Fibroblast of skin of right biceps (primary cell): Measurements from ENCODE around the gene TAOK1.
A peak's percentile ranks its signal among the peaks of the same experiment; 100 is the strongest.
"Not testable (repeated sequence)": the region's sequence is repeated elsewhere in the genome, so short reads cannot be mapped to it uniquely, and the experiment has no call there.

Source experiments
- DNase-seq: peaks from one replicate; pipeline ENCODE4 v3.0.0-alpha.2; 2013

The TAOK1 gene

DNA sequence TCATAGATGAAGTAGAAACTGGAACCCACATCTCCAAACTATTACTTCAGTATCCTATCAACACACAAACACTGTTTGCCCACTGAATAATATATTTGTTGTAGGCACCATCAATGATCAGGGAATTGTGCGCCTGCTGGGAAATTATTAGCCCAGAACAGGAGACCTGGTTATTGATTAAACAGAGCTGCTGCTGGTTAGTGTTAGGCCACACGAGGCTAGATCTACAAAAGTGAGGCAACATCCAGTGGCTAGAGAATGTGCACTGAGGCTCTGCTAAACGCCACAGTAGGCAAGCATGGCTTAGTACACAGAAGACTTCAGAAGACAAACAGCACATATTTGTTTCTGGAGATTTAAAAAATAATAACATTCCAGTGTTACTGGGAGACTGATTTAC lies 165.7 kb downstream of the TAOK1 start:
- no peak for DNase-seq

DNA sequence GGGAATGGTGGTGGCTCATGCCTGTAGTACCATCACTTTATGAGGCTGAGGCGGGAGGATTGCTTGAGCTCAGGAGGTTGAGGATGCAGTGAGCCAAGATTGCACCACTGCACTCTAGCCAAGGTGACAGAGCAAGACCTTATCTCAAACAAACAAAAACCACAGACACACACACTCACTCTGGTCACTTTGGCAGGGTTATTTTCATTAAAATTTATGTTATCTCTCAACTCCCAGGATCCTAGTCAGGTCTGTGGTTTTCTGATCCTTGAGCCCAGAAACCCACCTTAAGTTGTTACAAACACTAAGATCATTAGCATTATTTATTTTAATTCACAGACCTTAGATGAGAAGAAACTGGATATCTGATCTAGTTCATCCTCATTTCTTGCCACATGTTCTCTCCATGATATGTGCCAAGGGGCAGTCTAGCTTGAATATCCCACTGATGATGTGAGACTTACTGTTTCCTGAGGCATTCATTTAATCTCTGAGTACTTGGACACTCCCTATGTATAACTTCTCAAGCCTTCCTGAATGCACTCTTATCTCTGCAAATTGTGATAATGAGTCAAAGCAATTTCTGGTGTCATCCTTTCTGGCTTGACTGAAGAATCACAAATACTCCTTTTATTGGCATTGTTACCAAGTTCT lies 167.0 kb downstream of the TAOK1 start:
- no peak for DNase-seq

GRCh38 chr17:29557739-29558116 lies 167.6 kb downstream of the TAOK1 start:
- DNase-seq = no peak

GRCh38 chr17:29558139-29558538 lies 168.0 kb downstream of the TAOK1 start:
- DNase-seq = not testable (repeated sequence)

- DNase-seq = no peak
These were observed 169.5 kb downstream of the TAOK1 start for GRCh38 chr17:29559640-29560039.

- DNase-seq = no peak
These were observed 170.2 kb downstream of the TAOK1 start for GRCh38 chr17:29560316-29560715.

- DNase-seq = no peak
These were observed 171.7 kb downstream of the TAOK1 start for GRCh38 chr17:29561554-29562517.

DNA sequence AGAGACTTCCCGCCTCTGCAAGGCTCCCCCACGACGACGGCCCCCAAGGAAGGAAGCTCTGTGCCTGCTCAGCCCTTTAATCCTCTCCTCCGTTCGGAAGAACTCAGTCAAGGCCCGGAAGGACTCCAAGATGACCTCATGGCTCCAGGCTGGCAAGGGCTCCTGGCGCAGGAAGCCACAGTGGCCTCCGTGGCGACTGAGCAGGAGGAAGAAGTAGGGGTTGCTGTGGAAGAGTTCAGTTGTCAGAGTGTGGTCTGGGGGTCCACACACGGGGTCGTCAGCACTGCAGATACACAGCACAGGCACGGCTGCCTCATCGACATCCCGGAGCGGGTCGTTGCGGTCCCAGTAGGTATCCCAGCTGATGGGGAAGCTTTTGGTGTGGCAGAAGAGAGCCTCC lies 172.5 kb downstream of the TAOK1 start:
- no peak for DNase-seq

- no peak for DNase-seq
These were observed 173.7 kb downstream of the TAOK1 start for GRCh38 chr17:29563816-29564215.

DNA sequence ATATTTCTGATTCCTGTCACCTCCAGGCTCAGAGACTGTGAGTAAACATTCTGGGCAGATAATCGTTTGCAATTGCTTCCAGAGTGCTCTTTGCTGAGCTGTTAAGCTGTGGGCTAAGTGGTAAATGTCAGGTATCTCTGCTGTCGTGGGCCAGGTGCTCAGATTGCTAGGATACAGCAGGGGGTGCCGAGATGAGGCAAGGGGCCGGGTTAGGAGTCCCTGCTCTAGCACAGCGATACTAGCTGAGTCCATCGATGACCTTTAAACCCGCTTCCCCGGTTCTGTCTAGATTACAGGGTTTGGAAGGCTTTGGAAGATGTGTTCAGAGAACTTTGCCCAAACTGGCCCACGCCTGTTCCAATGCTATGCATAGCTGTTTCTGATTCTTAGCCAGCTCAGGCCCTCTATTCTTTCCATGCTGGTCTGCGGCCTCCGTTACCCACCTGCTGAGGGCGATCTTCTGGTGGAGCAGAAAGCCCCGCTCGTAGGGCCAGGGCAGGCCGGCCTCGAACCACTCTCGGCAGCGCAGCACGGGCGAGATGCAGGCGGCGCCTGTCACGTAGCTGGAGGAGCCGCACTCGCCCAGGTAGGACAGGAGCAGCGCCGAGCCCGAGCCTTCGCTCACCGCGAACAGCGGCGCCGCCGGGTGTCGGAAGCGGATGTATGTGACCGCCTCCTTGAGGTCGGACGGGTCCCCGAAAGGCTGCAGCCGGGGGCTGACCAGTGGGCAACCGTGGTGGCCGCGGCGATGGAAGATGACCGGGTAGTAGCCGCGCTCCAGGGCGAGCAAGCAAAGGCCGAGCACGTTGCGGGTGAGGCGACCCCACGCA lies 175.7 kb downstream of the TAOK1 start:
- no peak for DNase-seq

DNA sequence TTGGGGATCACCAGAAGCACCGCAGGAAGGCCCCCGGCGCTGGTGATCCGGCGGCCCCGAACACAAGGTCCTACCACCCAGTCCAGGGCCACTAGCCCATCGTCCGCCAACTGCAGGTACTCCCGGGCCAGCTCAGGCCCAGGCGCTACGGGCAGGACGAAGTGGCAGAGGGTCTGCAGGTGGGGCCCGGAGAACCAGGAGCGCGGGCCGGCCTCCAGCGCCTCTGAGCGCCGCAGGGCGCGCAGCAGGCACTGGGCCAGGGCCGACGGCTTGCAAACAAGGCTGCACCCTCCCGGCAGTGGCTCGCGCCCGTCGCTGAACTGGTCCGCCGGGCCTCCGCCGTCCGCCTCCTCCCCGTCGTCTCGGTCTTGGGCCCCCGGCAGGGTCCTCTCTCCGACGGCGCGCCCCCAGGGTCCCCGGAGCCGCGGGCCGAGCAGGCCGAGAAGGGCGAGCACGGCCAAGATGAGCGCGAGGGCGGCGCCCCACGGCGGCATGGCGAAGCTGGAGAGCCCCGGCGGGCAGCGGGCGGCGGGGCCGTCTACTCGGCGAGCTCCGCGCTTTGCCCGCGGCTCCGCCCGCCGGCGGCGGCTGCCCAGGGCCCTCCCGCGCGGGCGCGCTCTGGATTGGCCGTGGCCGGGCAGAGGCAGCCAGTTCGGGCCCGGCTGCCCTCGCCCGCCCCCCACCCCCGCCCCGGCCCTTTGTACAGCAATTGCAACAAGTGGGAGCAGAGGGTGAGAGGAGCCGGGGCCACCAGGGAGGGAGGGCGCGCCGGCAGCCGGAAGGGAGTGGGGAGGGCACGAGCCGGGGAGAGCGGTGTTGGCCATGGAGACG lies 176.5 kb downstream of the TAOK1 start, which contains the start of gene ABHD15:
Gene ABHD15 (minus strand): TSS at position 565 of the 831 bp plus-strand sequence. CDS start 71 bp downstream, at position 494.
- DNase-seq = peak; percentile 63

- no peak for DNase-seq
These were observed 177.1 kb downstream of the TAOK1 start for GRCh38 chr17:29567304-29567553.

GRCh38 chr17:29567554-29568330 lies 177.6 kb downstream of the TAOK1 start:
- DNase-seq = peak; percentile 65

DNA sequence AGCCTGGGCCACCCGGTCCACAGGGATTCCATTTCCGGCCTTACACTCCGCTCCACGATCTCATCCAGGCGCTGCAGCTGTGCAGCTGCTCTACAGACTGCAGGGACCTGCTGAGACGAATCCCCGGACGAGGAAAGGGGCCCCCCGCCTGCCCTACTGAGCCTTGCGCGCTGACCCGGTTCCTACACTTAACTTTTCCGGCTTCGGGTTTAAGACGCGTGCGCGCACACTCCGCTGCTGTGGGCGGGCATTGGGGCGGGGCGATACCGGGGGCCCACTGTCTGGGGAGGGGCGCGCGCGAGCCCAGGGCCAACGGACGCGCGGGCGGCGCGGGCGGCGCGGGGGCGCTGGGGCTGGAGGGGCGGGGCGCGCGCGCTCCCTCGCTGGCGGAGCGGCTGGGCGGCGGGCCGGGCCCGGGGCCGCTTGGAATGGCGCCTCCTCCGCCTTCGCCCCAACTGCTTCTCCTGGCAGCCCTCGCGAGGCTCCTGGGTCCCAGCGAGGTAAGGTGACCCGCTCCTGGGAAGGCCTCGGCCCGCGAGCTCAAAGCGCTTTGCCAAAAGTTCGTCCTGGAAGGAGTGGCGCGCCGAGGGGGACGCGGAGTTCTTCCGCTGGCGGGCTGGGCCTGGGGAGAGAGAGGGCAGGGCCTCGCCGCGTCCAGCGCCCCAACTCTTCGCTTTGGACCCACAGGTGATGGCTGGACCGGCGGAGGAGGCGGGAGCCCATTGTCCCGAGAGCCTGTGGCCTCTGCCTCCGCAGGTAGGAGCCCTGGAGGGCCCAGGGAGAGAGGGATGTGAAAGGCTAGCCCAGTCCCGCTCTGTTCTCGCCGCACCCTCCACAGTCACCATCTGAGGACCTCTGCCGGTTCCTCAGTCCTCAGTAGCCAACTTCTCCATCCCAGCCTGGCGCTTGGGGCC lies 178.4 kb downstream of the TAOK1 start, which contains the start of gene TP53I13:
Gene TP53I13 (plus strand): TSS at position 371 of the 914 bp plus-strand sequence. CDS start 58 bp downstream, at position 429.
- DNase-seq = peak; percentile 88

DNA sequence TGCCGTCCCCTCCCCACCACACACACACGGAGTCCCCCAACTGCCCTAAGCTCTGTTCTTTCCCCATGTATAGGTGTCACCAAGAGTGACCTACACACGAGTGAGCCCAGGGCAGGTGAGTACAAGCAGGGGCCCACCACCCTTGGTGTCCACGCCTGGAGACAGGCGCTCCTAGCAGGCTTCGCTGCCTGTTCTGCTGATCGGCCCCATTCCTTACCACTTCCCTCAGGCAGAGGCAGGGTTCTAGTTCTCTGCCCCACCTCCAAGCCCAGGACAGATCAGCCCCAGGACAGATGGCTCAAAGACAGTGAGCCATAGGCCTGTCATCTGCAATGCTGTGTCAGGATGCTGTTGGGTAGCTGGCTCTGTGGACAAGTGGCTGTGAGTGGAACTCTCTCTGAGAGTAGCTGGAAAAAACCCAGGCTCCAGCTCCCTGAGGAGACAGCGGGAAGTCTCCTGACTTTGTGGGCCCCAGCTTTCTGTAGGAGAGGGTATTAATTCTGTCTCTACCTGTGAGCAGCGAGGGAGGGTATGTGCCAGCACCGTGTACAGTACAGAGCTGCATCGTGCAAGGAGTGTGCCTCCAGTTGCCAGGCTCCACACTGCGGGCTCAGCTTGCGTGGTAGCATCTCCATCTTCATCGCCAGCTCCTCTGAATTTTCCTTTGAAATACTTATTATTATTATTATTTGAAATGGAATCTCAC lies 179.2 kb downstream of the TAOK1 start:
- DNase-seq = peak; percentile 46

DNA sequence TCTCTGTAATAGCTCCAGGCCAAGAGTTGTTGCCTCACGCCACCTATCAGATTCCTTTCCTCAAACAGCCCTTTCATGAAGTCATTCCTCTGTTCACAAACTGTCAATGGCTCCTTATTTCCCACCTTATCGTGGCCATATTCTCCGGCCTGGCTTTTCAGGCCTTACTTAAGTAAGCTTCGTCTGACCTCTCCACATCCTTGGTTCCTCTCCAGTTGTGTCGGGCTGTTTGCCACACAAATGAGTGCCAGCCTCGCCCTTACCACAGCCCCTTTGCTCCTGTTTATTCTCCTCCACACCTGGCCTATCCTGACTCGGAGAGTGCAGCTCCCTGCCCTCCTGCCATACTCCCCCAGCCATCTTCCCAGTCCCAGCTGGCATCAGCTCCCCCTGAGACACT lies 180.4 kb downstream of the TAOK1 start:
- DNase-seq = no peak

DNA sequence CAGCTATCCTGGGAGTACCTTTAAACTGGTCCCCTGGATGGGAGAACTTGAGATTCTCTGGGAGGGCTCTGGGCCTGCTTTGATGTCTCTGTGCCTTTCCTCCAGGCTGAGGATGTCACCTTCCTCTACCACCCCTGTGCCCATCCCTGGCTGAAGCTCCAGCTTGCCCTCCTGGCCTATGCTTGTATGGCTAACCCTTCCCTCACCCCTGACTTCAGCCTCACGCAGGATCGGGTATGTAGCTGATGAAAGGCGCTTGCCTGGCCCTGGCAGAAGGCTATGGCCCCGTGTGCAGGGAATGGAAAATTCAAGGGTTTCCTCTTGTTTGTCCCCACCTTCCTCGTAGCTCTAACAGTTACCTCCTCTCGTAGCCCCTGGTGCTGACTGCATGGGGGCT lies 181.3 kb downstream of the TAOK1 start:
- no peak for DNase-seq

DNA sequence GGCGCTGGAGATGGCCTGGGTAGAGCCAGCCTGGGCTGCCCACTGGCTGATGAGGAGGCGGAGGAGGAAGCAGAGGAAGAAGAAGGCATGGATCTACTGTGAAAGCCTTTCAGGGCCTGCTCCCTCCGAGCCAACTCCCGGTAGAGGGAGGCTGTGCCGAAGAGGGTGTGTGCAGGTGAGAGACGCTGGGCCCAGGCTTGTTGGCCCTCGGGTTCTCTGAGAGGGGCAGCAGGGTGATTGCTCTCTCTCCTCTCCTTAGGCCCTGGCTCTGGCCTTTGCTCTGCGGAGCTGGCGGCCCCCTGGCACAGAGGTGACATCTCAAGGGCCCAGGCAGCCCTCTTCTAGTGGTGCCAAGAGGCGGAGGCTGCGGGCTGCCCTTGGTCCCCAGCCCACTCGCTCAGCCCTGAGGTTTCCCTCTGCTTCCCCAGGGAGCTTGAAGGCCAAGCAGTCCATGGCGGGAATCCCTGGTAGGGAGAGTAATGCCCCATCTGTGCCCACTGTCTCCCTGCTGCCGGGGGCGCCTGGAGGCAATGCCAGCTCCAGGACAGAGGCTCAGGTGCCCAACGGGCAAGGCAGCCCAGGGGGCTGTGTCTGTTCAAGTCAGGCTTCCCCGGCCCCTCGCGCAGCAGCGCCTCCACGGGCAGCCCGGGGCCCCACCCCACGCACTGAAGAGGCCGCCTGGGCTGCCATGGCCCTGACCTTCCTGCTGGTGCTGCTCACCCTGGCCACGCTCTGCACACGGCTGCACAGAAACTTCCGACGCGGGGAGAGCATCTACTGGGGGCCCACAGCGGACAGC lies 181.9 kb downstream of the TAOK1 start:
- no peak for DNase-seq
